Natural killer cell (primary cell): Measurements from ENCODE around the gene KRTAP12-1. TPM values are rescaled to one million over a fixed set of nuclear protein-coding genes. Genes with fewer than 3 reads are reported as not detected.
A peak's percentile ranks its signal among the peaks of the same experiment; 100 is the strongest.

Experiments used
- ATAC-seq, 3 donors: fragments of 150-1000 bp in 2 of 3; fragments of 200-7000 bp in 1 of 3; cut with Tn5 transposase; 1 replicate in 1 of 3; 2 replicates in 2 of 3; pipeline ENCODE4 v1.10.0; 2021; ENCODE audit warnings: mild to moderate bottlenecking in 2 of 3, moderate library complexity in 2 of 3
- DNase-seq, 2 donors: peaks; one replicate each; pipeline versions ENCODE4 v3.0.0 to v3.0.0-alpha.2; 2013 to 2021; ENCODE audit warnings: mixed read lengths in 1 of 2
- H3K27ac ChIP-seq: one replicate; pipeline ENCODE4 v1.5.1; 2013; ENCODE audit warnings: mild to moderate bottlenecking, low read length
- H3K27me3 ChIP-seq: one replicate; pipeline ENCODE4 v1.6.1; 2013; ENCODE audit warnings: low read length; ENCODE audit not compliant: control insufficient read depth, insufficient read depth
- H3K36me3 ChIP-seq: one replicate; pipeline ENCODE4 v1.6.1; 2013; ENCODE audit warnings: low read length; ENCODE audit not compliant: control insufficient read depth, insufficient read depth
- H3K4me1 ChIP-seq: one replicate; pipeline ENCODE4 v1.6.1; 2013; ENCODE audit warnings: low read length; ENCODE audit not compliant: control insufficient read depth, insufficient read depth
- H3K4me3 ChIP-seq: one replicate; pipeline ENCODE4 v1.5.1; 2013; ENCODE audit warnings: low read length
- H3K9me3 ChIP-seq: one replicate; pipeline ENCODE4 v1.6.1; 2013; ENCODE audit warnings: low read length; ENCODE audit not compliant: control insufficient read depth, insufficient read depth
- H3K27ac Mint-ChIP-seq, 2 donors: one replicate each; pipeline ENCODE4 v1.8.0; 2022; ENCODE audit warnings: mild to moderate bottlenecking in 2 of 2, mixed read lengths in 2 of 2, moderate library complexity in 1 of 2
- H3K27me3 Mint-ChIP-seq, 2 donors: one replicate each; pipeline ENCODE4 v1.8.0; 2022; ENCODE audit warnings: low read depth in 2 of 2, mixed read lengths in 2 of 2
- H3K36me3 Mint-ChIP-seq: one replicate; pipeline ENCODE4 v1.8.0; 2022; ENCODE audit warnings: mixed read lengths
- H3K4me1 Mint-ChIP-seq, 2 donors: one replicate each; pipeline ENCODE4 v1.8.0; 2022; ENCODE audit warnings: mixed read lengths in 2 of 2
- H3K4me3 Mint-ChIP-seq: one replicate; pipeline ENCODE4 v1.8.0; 2022; ENCODE audit warnings: mild to moderate bottlenecking, moderate library complexity, mixed read lengths
- H3K9me3 Mint-ChIP-seq, 2 donors: one replicate each; pipeline ENCODE4 v1.8.0; 2022; ENCODE audit warnings: mixed read lengths in 2 of 2
- CTCF ChIP-seq: fragments of 200-600 bp; IDR thresholded peaks from one replicate; pipeline ENCODE4 v1.8.0; 2022; ENCODE audit warnings: antibody characterized with exemption
- WGBS: methylation state at CpG from one replicate; pipeline ENCODE4 v1.1.7; 2013; ENCODE audit warnings: missing lambda C conversion rate; ENCODE audit not compliant: insufficient coverage; 5-methylcytosine and 5-hydroxymethylcytosine counted together
- intact Hi-C: fragments of 100-400 bp; cut with micrococcal nuclease; formaldehyde crosslinking; loops from one replicate; pipeline ENCODE4 v1.14.2; 2022
- total RNA-seq, 4 donors: library from RNA; stranded (reverse); fragments of 120-200 nt in 1 of 4; gene quantifications; one replicate each; pipeline versions ENCODE4 v1.2.3 to v1.2.4, GENCODE V29; 2013 to 2022

The KRTAP12-1 gene
- total RNA-seq, 3 donors from 2014 or later (not counting 1 experiment from before 2014, with no cell fraction given), result not detected

- peaks cover 56 to 72% of the 10 kb centered on the region in 2 donors for H3K27me3 Mint-ChIP-seq
- intact Hi-C loops, result no loop called here
- TF ChIP-seq CTCF, result no peak
- Histone ChIP-seq H3K4me3 (no peak overlapping the region), H3K27me3 (peaks cover 74% of the 10 kb centered on the region), H3K36me3 (no peaks in the 10 kb centered on the region), H3K9me3 (peaks cover 9% of the 10 kb centered on the region), H3K4me1 (peaks cover 37% of the 10 kb centered on the region), H3K27ac (no peak overlapping the region)
- no peak for ATAC-seq
- no peak for DNase-seq
- H3K9me3 Mint-ChIP-seq, result peaks cover 0 to 3% of the 10 kb centered on the region in 2 donors
- peaks cover 13% of the 10 kb centered on the region for H3K36me3 Mint-ChIP-seq
- 9% methylated on average over 35 of the region's 46 CpGs for WGBS
- H3K4me3 Mint-ChIP-seq, result no peak overlapping the region
- H3K27ac Mint-ChIP-seq, result no peak overlapping the region
- peaks cover 9 to 22% of the 10 kb centered on the region in 2 donors for H3K4me1 Mint-ChIP-seq
These were observed 25.0 kb upstream of the KRTAP12-1 start for GRCh38 chr21:44706706-44707581.

- Mint-ChIP-seq H3K9me3 (peaks cover 0 to 3% of the 10 kb centered on the region in 2 donors), H3K27ac (peak overlapping the region; percentile 23 to 39), H3K4me1 (peaks cover 9 to 17% of the 10 kb centered on the region in 2 donors), H3K4me3 (peak overlapping the region; percentile 53), H3K27me3 (peaks cover 64 to 70% of the 10 kb centered on the region in 2 donors), H3K36me3 (peaks cover 13% of the 10 kb centered on the region)
- DNase-seq (no peak), ATAC-seq (peak in 2 of 3 donors; percentile 36 to 52)
- Histone ChIP-seq H3K9me3 (peaks cover 9% of the 10 kb centered on the region), H3K36me3 (no peaks in the 10 kb centered on the region), H3K27me3 (peaks cover 70% of the 10 kb centered on the region), H3K4me3 (no peak overlapping the region), H3K27ac (no peak overlapping the region), H3K4me1 (peaks cover 32% of the 10 kb centered on the region)
- intact Hi-C loops, result no loop called here
- 12% methylated on average over 54 of the region's 54 CpGs for WGBS
- no peak for TF ChIP-seq CTCF
These were observed 24.2 kb upstream of the KRTAP12-1 start for GRCh38 chr21:44706026-44706705.

- 16% methylated on average over 13 of the region's 13 CpGs for WGBS
- DNase-seq (no peak), ATAC-seq (no peak)
- TF ChIP-seq CTCF, result no peak
- Mint-ChIP-seq H3K27ac (no peak overlapping the region), H3K9me3 (peaks cover 0 to 3% of the 10 kb centered on the region in 2 donors), H3K4me3 (no peak overlapping the region), H3K27me3 (peaks cover 66 to 72% of the 10 kb centered on the region in 2 donors), H3K36me3 (peaks cover 13% of the 10 kb centered on the region), H3K4me1 (peaks cover 9 to 14% of the 10 kb centered on the region in 2 donors)
- Histone ChIP-seq H3K4me1 (peaks cover 18% of the 10 kb centered on the region), H3K36me3 (no peaks in the 10 kb centered on the region), H3K27me3 (peaks cover 58% of the 10 kb centered on the region), H3K27ac (no peak overlapping the region), H3K4me3 (no peak overlapping the region), H3K9me3 (peaks cover 9% of the 10 kb centered on the region)
- intact Hi-C loops, result no loop called here
These were observed 22.7 kb upstream of the KRTAP12-1 start for GRCh38 chr21:44704636-44705001.
